ENCODE results near the gene SRPX. TPM values are rescaled to one million over a fixed set of nuclear protein-coding genes. Genes with fewer than 3 reads are reported as not detected.

SRPX gene
- polyA plus RNA-seq, 2 donors, result 4.1 to 10.4 TPM

- Histone ChIP-seq H3K27ac (ENCODE audit: low read depth in 2 of 2, low read length in 1 of 2) (no peak overlapping the region), H3K4me3 (ENCODE audit: low read depth in 1 of 2, low read length in 2 of 2) (no peak overlapping the region), H3K27me3 (ENCODE audit: control insufficient read depth in 1 of 2, insufficient read depth in 2 of 2, low read length in 2 of 2) (no peaks in the 10 kb centered on the region), H3K4me1 (ENCODE audit: control insufficient read depth in 2 of 2, insufficient read depth in 2 of 2, low read length in 1 of 2) (no peaks in the 10 kb centered on the region), H3K9me3 (ENCODE audit: control insufficient read depth in 2 of 2, insufficient read depth in 1 of 2, low read depth in 1 of 2, low read length in 1 of 2) (no peaks in the 10 kb centered on the region), H3K36me3 (ENCODE audit: control insufficient read depth in 2 of 2, insufficient read depth in 2 of 2, low read length in 1 of 2) (no peaks in the 10 kb centered on the region)
- WGBS, 2 donors, result 29 to 41% methylated on average over 3 of the region's 3 CpGs
Observed at GRCh38 chrX:38175139-38175538, 45.5 kb downstream of the SRPX start.

- H3K4me1 ChIP-seq (ENCODE audit: control insufficient read depth in 2 of 2, insufficient read depth in 2 of 2, low read length in 1 of 2), result no peaks in the 10 kb centered on the region
- 60 to 82% methylated on average over 3 of the region's 3 CpGs for WGBS, 2 donors
- no peak overlapping the region for H3K4me3 ChIP-seq (ENCODE audit: low read depth in 1 of 2, low read length in 2 of 2)
- H3K9me3 ChIP-seq (ENCODE audit: control insufficient read depth in 2 of 2, insufficient read depth in 1 of 2, low read depth in 1 of 2, low read length in 1 of 2), result no peaks in the 10 kb centered on the region
- no peak overlapping the region for H3K27ac ChIP-seq (ENCODE audit: low read depth in 2 of 2, low read length in 1 of 2)
- H3K36me3 ChIP-seq (ENCODE audit: control insufficient read depth in 2 of 2, insufficient read depth in 2 of 2, low read length in 1 of 2), result no peaks in the 10 kb centered on the region
- no peaks in the 10 kb centered on the region for H3K27me3 ChIP-seq (ENCODE audit: control insufficient read depth in 1 of 2, insufficient read depth in 2 of 2, low read length in 2 of 2)
Observed at GRCh38 chrX:38172596-38172995, 48.1 kb downstream of the SRPX start.

GRCh38 chrX:38170556-38170955 lies 50.1 kb downstream of the SRPX start:
- no peaks in the 10 kb centered on the region for H3K27me3 ChIP-seq (ENCODE audit: control insufficient read depth in 1 of 2, insufficient read depth in 2 of 2, low read length in 2 of 2)
- 80 to 86% methylated on average over 1 of the region's 1 CpG for WGBS, 2 donors
- H3K36me3 ChIP-seq (ENCODE audit: control insufficient read depth in 2 of 2, insufficient read depth in 2 of 2, low read length in 1 of 2), result no peaks in the 10 kb centered on the region
- no peak overlapping the region for H3K27ac ChIP-seq (ENCODE audit: low read depth in 2 of 2, low read length in 1 of 2)
- H3K9me3 ChIP-seq (ENCODE audit: control insufficient read depth in 2 of 2, insufficient read depth in 1 of 2, low read depth in 1 of 2, low read length in 1 of 2), result no peaks in the 10 kb centered on the region
- no peaks in the 10 kb centered on the region for H3K4me1 ChIP-seq (ENCODE audit: control insufficient read depth in 2 of 2, insufficient read depth in 2 of 2, low read length in 1 of 2)
- no peak overlapping the region for H3K4me3 ChIP-seq (ENCODE audit: low read depth in 1 of 2, low read length in 2 of 2)

- Histone ChIP-seq H3K36me3 (ENCODE audit: control insufficient read depth in 2 of 2, insufficient read depth in 2 of 2, low read length in 1 of 2) (no peaks in the 10 kb centered on the region), H3K4me1 (ENCODE audit: control insufficient read depth in 2 of 2, insufficient read depth in 2 of 2, low read length in 1 of 2) (no peaks in the 10 kb centered on the region), H3K27ac (ENCODE audit: low read depth in 2 of 2, low read length in 1 of 2) (no peak overlapping the region), H3K9me3 (ENCODE audit: control insufficient read depth in 2 of 2, insufficient read depth in 1 of 2, low read depth in 1 of 2, low read length in 1 of 2) (no peaks in the 10 kb centered on the region), H3K27me3 (ENCODE audit: control insufficient read depth in 1 of 2, insufficient read depth in 2 of 2, low read length in 2 of 2) (no peaks in the 10 kb centered on the region), H3K4me3 (ENCODE audit: low read depth in 1 of 2, low read length in 2 of 2) (no peak overlapping the region)
- 51 to 55% methylated on average over 2 of the region's 2 CpGs for WGBS, 2 donors
Observed at GRCh38 chrX:38166478-38167083, 54.1 kb downstream of the SRPX start.

- Histone ChIP-seq H3K27ac (ENCODE audit: low read depth in 2 of 2, low read length in 1 of 2) (no peak overlapping the region), H3K9me3 (ENCODE audit: control insufficient read depth in 2 of 2, insufficient read depth in 1 of 2, low read depth in 1 of 2, low read length in 1 of 2) (no peaks in the 10 kb centered on the region), H3K36me3 (ENCODE audit: control insufficient read depth in 2 of 2, insufficient read depth in 2 of 2, low read length in 1 of 2) (no peaks in the 10 kb centered on the region), H3K4me3 (ENCODE audit: low read depth in 1 of 2, low read length in 2 of 2) (no peak overlapping the region), H3K27me3 (ENCODE audit: control insufficient read depth in 1 of 2, insufficient read depth in 2 of 2, low read length in 2 of 2) (no peaks in the 10 kb centered on the region), H3K4me1 (ENCODE audit: control insufficient read depth in 2 of 2, insufficient read depth in 2 of 2, low read length in 1 of 2) (no peaks in the 10 kb centered on the region)
- WGBS, 2 donors, result 48 to 49% methylated on average over 1 of the region's 1 CpG
Observed at GRCh38 chrX:38165023-38165422, 55.6 kb downstream of the SRPX start.

- no peaks in the 10 kb centered on the region for H3K27me3 ChIP-seq (ENCODE audit: control insufficient read depth in 1 of 2, insufficient read depth in 2 of 2, low read length in 2 of 2)
- no peak overlapping the region for H3K27ac ChIP-seq (ENCODE audit: low read depth in 2 of 2, low read length in 1 of 2)
- no peaks in the 10 kb centered on the region for H3K36me3 ChIP-seq (ENCODE audit: control insufficient read depth in 2 of 2, insufficient read depth in 2 of 2, low read length in 1 of 2)
- no peaks in the 10 kb centered on the region for H3K9me3 ChIP-seq (ENCODE audit: control insufficient read depth in 2 of 2, insufficient read depth in 1 of 2, low read depth in 1 of 2, low read length in 1 of 2)
- H3K4me3 ChIP-seq (ENCODE audit: low read depth in 1 of 2, low read length in 2 of 2), result no peak overlapping the region
- no peaks in the 10 kb centered on the region for H3K4me1 ChIP-seq (ENCODE audit: control insufficient read depth in 2 of 2, insufficient read depth in 2 of 2, low read length in 1 of 2)
Observed at GRCh38 chrX:38163193-38163592, 57.5 kb downstream of the SRPX start.

GRCh38 chrX:38156838-38157237 lies 63.8 kb downstream of the SRPX start:
- no peaks in the 10 kb centered on the region for H3K9me3 ChIP-seq (ENCODE audit: control insufficient read depth in 2 of 2, insufficient read depth in 1 of 2, low read depth in 1 of 2, low read length in 1 of 2)
- no peaks in the 10 kb centered on the region for H3K4me1 ChIP-seq (ENCODE audit: control insufficient read depth in 2 of 2, insufficient read depth in 2 of 2, low read length in 1 of 2)
- no peak overlapping the region for H3K27ac ChIP-seq (ENCODE audit: low read depth in 2 of 2, low read length in 1 of 2)
- no peak overlapping the region for H3K4me3 ChIP-seq (ENCODE audit: low read depth in 1 of 2, low read length in 2 of 2)
- no peaks in the 10 kb centered on the region for H3K27me3 ChIP-seq (ENCODE audit: control insufficient read depth in 1 of 2, insufficient read depth in 2 of 2, low read length in 2 of 2)
- H3K36me3 ChIP-seq (ENCODE audit: control insufficient read depth in 2 of 2, insufficient read depth in 2 of 2, low read length in 1 of 2), result no peaks in the 10 kb centered on the region
- 73 to 90% methylated on average over 7 of the region's 7 CpGs for WGBS, 2 donors

GRCh38 chrX:38154818-38155217 lies 65.9 kb downstream of the SRPX start:
- peaks cover 0 to 4% of the 10 kb centered on the region in 2 donors for H3K27me3 ChIP-seq (ENCODE audit: control insufficient read depth in 1 of 2, insufficient read depth in 2 of 2, low read length in 2 of 2)
- H3K4me1 ChIP-seq (ENCODE audit: control insufficient read depth in 2 of 2, insufficient read depth in 2 of 2, low read length in 1 of 2), result no peaks in the 10 kb centered on the region
- 47 to 48% methylated on average over 2 of the region's 2 CpGs for WGBS, 2 donors
- H3K36me3 ChIP-seq (ENCODE audit: control insufficient read depth in 2 of 2, insufficient read depth in 2 of 2, low read length in 1 of 2), result no peaks in the 10 kb centered on the region
- H3K4me3 ChIP-seq (ENCODE audit: low read depth in 1 of 2, low read length in 2 of 2), result no peak overlapping the region
- H3K27ac ChIP-seq (ENCODE audit: low read depth in 2 of 2, low read length in 1 of 2), result no peak overlapping the region
- H3K9me3 ChIP-seq (ENCODE audit: control insufficient read depth in 2 of 2, insufficient read depth in 1 of 2, low read depth in 1 of 2, low read length in 1 of 2), result no peaks in the 10 kb centered on the region

GRCh38 chrX:38154340-38154739 lies 66.3 kb downstream of the SRPX start:
- 58 to 78% methylated on average over 5 of the region's 5 CpGs for WGBS, 2 donors

GRCh38 chrX:38151441-38151840 lies 69.2 kb downstream of the SRPX start:
- H3K36me3 ChIP-seq (ENCODE audit: control insufficient read depth in 2 of 2, insufficient read depth in 2 of 2, low read length in 1 of 2), result no peaks in the 10 kb centered on the region
- 73 to 83% methylated on average over 5 of the region's 5 CpGs for WGBS, 2 donors

More at GRCh38 chrX:38154340-38154739, 66.3 kb downstream of the SRPX start:
- Histone ChIP-seq H3K36me3 (ENCODE audit: control insufficient read depth in 2 of 2, insufficient read depth in 2 of 2, low read length in 1 of 2) (no peaks in the 10 kb centered on the region), H3K27me3 (ENCODE audit: control insufficient read depth in 1 of 2, insufficient read depth in 2 of 2, low read length in 2 of 2) (peaks cover 0 to 4% of the 10 kb centered on the region in 2 donors), H3K4me1 (ENCODE audit: control insufficient read depth in 2 of 2, insufficient read depth in 2 of 2, low read length in 1 of 2) (no peaks in the 10 kb centered on the region), H3K27ac (ENCODE audit: low read depth in 2 of 2, low read length in 1 of 2) (no peak overlapping the region), H3K4me3 (ENCODE audit: low read depth in 1 of 2, low read length in 2 of 2) (no peak overlapping the region), H3K9me3 (ENCODE audit: control insufficient read depth in 2 of 2, insufficient read depth in 1 of 2, low read depth in 1 of 2, low read length in 1 of 2) (no peaks in the 10 kb centered on the region)

More at GRCh38 chrX:38151441-38151840, 69.2 kb downstream of the SRPX start:
- H3K27ac ChIP-seq (ENCODE audit: low read depth in 2 of 2, low read length in 1 of 2), result no peak overlapping the region
- H3K27me3 ChIP-seq (ENCODE audit: control insufficient read depth in 1 of 2, insufficient read depth in 2 of 2, low read length in 2 of 2), result peaks cover 0 to 4% of the 10 kb centered on the region in 2 donors
- H3K9me3 ChIP-seq (ENCODE audit: control insufficient read depth in 2 of 2, insufficient read depth in 1 of 2, low read depth in 1 of 2, low read length in 1 of 2), result no peaks in the 10 kb centered on the region
- H3K4me1 ChIP-seq (ENCODE audit: control insufficient read depth in 2 of 2, insufficient read depth in 2 of 2, low read length in 1 of 2), result no peaks in the 10 kb centered on the region
- H3K4me3 ChIP-seq (ENCODE audit: low read depth in 1 of 2, low read length in 2 of 2), result no peak overlapping the region
